ENCODE results near the gene TMEM9B.
A peak's percentile ranks its signal among the peaks of the same experiment; 100 is the strongest.
"Not testable (repeated sequence)": the region's sequence is repeated elsewhere in the genome, so short reads cannot be mapped to it uniquely, and the experiment has no call there.

TMEM9B gene

DNA sequence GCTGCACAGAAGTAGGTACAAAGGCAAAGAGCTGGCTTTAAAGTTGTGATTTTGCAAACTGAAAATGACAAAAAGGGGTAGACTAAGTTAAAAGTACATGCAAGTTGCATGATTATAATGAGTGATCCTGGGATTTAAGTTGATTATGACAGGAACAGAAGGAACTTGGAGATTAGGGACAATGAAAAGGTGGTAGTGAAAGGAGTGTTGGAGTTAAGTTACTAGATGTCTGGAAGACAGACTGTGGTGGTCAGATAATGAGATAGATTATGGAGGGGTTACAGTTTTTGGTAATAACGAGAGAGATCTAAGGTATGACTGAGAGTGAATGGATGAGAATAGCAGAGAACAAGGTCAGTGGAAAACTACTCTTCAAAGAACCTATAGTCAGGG, 7.7 kb upstream of the TMEM9B start:
- DNase-seq = no peak

DNA sequence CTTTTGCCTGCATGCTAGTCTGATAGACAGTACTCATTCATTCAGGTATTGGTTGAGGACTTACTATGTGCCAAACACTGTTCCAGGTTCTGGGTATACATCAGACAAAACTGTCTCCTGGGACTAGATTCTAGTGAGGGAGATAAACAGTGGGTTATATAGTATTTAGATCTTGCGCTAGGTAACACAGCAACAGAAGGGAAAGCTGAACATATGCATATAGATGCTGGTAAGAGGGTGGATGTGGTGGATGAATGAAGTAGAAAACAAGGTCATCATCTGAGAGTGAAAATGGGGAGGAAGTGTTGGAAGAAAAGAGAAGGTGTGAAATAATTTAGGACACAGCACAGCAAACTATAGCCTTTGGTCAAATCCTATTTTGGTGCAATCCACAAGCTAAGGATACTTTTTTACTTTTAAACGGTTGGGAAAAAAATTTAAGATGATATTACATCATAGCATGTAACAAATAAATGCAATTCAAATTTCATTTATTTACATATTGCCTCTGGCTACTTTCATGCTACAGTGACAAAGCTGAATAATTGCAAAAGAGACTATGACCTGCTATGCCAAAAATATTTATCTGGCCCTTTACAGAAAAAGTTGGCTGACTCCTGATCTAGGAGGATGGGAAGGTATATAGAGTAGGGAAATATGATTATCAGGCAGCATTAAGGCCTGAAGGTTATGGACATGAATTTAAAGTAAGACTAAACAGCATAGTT, 7.1 kb upstream of the TMEM9B start:
- DNase-seq = no peak

DNA sequence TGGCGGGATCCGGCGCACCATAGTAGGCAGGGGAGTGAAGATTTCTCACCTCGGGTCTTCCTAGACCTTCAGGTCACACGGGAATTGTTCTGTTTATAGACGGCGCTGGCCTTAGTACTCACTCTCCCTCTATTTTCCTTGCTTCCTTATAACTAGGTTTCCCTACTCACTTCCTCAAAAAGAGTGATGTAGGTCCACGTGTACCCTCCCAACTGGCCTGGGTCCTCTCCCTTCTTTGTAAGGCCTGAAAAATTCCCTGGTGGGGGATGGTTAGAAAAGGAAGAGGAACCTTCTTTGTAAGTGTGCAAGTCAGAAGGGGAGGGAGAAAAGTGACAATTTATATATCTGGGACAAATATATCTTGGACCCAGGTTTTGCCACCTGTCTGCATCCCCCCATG, 2.9 kb upstream of the TMEM9B start:
- no peak for DNase-seq

DNA sequence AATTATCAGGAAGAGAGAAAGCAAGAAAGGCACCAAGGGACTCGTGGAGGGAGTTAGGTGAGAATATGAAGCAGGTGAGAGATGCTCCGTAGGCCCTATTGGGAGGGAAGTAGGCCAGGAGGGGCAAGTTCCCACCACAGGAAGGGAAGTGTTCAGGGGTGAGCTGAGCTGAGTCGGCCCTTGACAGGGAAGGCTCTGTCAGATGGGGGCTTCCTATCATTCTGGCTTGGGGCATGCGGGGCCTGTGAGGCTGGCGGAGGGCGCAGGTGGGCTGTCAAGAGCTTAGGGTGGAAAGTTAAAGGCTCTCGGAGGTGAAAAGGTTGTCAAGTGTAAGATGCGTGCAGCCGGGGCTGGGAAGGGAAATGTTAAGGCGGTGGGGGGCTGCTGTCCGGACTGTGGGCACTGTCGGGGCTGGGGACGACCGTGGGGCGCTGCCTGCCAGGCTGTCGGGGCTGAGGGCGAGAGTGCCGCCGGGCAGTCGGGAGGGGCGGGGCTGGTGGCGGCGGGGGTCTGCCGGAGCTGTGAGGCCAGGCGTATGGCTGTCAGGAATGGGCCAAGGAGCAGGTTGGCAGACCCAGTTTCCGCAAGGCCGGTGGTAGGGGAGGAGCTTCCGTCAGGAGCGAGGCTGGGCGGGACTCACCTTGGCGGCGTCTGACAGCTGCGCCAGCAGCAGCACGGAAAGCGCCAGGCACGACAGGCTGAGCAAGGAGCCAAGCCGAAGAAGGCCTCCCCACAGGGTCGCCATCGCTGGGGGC, 496 bp downstream of the TMEM9B start:
- peak; percentile 74 for DNase-seq

DNA sequence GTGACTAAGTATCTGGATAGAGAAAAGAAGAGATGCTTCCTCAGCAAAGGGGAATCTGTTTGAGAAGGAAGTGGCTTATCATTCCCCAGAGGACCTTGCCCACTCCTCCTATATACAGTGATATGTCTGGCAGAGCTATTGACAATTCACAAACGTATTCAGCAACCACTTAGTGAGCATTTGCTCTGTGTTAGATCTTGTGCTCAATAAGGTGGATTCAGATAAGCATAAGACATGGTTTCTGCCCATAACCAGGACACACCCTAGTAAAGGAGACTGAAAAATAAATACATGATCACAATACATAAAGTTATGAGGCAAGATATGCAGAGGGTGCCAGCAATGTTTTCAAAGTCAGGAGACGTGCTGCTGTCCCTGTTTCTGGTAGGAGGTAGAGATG, 1.4 kb downstream of the TMEM9B start:
- DNase-seq = no peak

DNA sequence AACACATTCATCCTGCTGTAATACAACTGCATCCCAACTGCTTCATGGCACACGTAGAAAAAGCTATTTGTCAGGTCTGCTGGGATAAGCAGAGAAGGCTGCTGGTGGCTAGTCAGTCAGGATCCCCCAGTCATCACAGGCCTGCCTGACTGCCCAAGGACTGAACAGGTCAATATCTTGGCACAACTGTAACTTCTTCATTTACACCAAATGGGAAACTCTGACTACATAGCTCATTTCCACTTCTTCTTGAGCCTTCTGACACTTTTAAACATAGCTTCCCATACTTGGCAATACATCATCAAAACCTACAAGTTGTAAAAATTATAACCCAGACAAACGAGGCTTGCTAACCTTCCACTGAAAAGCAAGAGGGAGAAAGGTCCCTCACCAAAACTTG, 2.8 kb downstream of the TMEM9B start:
- no peak for DNase-seq

DNA sequence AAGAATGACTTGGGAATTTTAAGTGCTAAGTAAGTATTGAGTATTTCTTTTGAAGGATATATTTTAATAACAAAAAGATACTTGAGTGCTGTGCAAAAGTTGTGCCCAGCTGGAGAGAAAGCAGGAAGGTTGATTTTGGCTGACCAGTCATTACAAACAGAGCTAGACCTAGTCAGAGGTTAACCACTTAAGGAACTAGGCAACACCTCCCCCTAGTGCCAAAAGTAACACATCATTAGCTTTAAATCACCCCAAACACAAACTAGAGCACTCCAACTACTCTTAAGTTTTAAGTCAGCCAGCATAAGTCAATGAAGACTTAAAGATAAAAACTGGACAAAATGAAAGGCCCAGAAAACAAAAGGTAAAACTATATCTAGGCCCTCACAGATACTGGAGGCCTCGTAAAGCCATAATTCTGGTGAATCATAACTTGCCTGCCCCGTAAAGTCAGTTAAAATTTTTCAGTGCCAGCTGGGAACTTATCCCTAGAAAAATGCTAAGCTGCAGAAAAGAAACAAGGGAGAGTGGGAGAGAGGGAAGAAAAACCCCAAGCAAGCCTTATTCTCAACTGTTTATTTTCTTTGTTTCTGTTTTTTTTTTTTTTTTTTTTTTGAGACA, 4.6 kb downstream of the TMEM9B start:
- no peak for DNase-seq

DNA sequence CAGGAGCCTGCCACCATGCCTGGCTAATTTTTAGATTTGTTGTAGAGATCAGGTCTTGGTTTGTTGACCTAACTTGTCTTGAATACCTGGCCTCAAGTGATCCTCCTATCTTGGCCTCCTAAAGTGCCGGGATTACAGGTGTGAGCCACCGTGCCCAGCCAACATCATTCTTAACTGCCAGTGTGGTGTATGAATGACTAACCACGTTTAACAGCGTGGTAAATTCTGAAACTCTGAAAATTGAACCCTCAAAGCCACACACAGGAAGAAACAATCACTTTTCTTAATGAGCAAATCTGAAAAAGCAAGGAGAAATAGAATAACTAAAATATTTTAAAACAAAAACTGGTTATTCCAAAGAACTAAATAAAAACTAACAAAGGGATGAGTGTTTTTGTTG, 7.4 kb downstream of the TMEM9B start:
- no peak for DNase-seq

DNA sequence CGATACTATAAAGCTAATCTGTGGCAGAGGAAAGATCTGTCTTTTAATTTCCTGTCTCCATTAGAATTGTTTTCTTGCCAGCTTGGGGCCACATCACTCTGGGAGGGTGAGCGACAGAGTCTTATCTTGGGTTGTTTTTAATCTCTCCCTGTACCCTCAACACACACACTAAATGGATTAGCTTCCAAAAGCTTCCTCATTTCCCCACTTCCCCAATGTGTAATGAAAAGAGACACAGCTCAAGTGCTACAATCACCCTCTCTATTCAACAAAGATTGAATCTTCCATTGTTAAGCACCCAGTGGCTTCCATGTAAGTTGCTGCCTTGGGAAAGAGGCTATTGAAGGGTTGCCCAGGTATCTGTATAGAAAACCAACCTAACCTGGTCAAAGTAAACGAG, 15.4 kb downstream of the TMEM9B start:
- DNase-seq = no peak

DNA sequence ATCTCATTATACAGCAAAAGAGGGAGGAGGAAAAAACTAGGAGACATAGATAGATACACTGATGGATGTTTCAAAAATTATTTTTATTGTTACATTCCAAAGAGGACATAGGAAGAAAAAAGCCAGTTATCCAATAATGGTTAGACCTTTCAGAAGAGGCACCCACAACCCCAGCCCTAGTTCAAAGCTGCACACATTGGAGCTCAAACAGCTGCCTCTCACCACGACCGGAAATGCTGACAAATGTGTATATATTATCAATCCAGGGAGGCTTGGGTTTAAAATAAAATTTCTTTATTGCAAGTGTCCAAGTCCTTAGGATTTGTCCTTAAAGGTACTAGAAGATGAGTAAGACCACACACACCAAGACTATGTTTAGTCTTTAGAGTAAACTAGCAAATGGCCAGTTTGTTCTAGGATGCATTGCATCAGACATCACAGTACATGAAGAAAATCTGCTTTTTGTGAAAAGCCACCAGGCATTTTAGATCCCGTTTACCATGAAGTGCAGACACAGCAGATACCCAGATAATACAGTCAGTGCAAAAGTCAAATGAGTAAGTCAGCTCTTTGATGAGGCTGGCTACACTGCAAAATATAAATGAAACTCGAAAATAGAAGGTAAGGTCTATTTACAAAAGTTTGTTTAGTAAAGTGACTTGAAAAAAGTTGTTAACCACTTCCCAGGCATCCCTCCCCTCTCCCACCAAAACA, 16.9 kb downstream of the TMEM9B start:
- no peak for DNase-seq

DNA sequence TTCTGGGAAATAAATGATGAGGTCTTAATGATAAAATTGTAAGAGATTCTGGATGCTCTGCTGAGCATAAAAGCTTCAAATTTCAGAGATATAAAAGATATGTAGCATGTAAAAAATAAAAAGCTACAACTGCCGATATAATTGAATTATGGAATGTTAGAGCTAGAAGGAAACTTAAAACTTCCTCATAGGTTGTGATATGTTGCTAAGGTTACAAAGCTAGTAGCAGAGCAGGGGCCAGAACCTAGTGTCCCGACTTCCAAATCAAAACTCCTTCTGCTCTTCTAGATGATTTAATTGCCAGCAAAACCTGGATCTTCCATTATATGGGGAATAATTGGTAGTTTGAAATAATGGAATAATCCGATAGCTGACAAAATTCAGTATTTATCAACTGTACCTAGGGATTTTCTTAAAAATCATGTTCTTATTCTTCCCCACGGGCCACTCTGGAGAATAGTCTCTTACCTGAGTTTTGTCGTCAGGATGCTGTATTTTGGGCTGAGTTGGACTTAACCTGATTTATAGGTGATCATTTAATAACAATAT, 21.6 kb downstream of the TMEM9B start, which contains the start of gene ASCL3:
ASCL3 (minus strand) TSS at position 499 of the 549 bp plus-strand sequence. CDS start 4,855 bp downstream, outside the sequence.
- DNase-seq = no peak

DNA sequence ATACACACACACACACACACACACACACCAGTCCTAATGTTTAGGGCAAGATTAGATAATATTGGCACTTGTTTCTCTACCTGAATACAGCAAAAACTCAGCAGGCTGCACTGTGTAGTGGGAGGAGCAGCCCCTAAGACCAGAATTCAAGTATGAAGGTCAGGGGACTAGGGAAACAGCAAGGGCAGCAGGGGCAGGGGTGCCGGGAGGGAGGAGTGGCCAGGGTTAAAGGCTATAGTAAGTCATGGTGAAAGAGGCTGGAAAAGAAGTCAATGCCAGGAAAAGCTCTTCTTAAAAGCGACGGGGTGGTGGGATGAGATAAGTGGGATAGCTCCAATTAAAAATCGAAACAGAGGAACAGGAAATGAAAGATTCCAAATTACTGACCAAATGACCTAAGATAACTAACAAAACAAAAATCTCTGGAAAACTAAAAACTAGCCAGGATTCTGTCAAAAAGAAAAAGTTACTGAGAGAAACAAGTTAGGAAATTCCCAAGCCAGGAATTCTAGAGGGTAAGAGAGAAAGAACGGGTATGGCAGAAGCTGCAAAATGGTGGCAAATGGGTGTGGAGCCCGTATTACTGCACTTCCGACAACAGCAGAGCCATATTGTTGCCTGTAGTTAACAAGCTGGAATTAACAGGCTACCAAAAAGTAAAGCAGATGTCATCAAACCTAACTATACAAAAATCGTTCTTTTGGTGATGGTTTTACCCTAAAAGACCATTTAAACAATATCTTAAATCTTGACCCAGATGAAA, 22.7 kb downstream of the TMEM9B start:
- DNase-seq = no peak

DNA sequence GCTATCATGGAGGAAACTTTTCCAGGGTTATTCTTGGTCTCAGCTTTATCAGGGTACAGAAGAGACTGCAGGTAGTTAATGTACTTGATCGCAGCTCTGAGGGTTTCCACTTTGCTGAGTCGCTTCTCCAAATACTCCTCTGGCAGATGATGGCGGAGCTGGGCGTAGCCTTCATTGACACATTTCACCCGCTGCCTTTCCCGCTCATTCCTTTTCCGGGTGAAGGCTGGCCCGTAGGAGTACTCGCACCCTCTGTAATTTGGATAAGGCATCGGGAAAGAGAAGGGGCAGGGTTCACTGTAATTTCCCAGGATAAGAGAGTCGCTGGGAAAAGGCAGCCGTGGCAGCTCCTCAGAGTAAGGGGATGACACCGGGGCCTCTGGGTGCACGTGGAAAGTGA, 26.6 kb downstream of the TMEM9B start:
- DNase-seq = no peak

DNA sequence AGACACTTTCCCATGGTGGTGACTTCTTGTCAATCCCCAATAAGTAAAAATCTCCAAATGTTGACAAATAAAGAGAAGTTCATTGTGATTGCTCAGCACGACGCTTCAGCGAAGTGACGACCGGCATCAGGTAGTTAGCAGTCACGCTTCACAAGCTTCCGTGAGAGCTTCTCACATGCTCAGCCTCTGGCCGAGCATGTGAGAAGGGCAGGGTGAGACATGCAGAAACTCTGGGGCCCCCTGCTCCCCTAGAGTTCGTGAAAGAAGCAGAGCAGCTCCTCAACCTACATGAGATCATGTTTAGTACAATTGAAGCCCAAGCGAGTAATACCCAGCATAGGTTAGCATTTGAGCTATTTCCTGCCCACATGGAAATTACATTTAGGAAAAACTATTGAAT, 27.1 kb downstream of the TMEM9B start:
- no peak for DNase-seq

DNA sequence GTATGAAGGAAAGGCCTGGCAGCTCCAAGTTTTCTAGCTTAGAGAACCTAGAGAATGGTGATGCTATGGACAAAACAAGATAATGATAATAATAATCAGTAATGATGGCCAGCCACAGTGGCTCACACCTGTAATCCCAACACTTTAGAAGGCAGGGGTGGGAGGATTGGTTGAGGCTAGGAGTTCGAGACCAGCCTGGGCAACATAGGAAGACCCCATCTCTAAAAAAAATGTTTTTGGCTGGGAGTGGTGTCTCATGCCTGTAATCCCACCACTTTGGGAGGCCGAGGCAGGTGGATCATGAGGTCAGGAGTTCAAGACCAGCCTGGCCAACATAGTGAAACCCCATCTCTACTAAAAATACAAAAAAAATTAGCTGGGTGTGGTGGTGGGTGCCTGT, 28.5 kb downstream of the TMEM9B start:
- DNase-seq = not testable (repeated sequence)

DNA sequence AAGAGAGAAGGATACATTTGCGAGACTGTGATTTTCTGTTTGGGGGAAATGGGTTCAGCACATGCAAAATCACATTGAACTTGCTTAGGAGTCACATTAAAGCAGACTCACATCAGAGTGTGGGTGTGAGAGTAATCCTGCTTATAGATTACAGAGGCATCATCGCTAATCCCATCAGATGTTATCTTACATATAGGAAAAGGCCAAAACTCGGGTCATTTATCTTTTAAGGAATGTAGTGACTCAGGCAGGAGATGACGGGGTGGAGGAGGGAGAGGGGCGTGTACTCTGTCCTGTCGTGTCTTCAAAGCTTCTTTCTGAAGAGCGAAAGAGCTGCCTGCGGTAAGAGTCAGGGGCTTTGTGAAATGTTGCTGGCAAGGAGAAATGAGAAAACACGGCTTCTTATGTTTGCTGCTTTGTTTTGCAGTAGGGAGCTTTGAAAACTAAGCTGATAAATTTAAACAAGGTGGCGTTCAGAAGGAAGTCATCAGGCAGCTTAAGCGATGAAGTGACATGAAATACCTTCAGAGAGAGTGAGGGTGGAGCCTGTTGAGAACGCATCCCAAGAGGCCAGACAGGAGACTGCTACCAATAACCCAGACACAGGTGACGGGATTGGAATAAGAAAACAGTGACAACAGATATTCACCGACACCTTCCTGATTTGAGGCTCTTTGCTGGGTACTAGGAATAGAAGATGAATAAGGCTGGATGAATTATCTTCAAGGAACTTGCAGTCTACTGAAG, 29.3 kb downstream of the TMEM9B start:
- DNase-seq = no peak

DNA sequence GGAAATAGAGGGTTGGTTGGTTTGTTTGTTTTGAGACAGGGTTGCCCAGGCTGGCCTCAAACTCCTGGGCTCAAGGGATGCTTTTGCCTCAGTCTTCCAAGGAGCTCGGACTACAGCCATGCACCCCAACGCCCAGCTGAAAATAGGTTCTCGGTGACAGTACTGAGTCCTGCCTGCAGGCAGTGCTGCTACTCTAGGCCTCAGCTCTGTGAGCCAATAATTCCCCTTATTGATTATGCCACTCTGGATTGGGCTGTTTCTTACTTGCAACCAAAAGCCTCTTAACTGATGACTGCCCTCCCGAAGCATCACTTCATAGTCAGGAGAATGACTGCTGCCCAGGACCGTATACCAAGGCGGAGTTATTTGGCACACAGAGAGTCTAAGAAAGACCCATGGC, 30.3 kb downstream of the TMEM9B start:
- no peak for DNase-seq

DNA sequence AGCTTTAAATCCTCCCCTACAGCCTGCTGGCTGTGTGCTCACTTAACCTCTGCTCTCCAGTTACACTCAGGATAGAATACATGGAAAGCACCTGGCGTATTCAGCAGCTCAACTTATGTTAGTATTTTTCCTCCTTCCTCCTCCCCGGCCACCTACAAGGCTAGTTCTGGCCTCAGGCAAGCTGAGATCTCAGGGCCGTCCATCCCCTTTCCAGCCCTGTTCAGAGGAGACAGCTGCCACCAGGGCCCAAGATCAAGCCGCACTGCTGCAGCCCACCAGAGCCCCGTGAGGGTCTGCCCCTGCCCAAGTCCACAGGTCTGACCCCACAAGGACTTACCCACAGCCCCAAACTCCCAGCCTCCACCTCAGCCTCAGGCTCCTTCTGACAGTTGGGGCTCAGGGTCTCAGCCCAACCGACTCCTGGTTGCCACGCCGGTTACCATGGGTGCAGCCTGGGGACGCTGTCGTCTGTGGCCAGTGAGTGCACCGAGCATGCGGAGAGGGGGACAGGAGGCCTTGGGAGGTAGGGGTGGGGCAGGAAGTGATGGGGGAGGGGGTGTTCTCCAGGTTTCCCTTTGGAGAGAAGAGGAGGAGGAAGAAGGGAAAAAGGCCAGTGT, 31.6 kb downstream of the TMEM9B start, which contains the start of gene C11orf16:
C11orf16 (minus strand) TSS at position 384 of the 617 bp plus-strand sequence. CDS start 639 bp downstream, outside the sequence.
- DNase-seq = no peak

DNA sequence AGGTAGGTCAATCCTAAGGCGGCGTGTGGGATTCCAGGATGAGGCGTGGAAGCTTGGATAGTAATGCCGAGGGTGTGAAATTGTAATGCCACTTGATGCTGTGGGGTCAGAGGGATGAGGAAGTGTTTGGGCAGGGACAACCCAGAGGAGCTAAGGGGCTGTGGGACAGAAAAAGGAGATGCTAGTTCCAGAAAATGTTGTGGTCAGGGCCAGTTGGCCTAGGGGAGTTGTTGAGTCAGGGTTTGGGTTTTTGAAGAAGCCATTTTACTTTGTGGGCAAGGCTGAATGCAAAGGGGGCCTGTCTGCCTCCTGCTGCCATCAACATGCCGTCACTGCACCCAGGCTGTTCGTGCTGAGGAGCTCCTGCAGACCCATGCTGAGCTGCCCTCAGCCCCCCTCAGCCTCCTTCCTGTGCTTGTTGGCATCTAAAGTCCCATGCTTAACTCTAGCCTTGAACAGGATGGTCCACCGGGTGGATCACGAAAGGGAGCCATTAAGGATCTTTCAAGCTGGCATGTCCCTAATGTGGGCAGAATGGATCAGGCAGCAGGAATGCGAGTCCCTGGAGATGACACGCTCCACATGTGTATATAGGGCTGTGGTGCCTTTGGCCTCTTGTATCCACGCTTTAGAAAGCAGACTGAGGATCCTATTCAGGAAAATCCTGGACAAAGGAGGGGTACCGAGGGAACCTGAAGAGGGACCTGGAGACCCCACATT, 33.6 kb downstream of the TMEM9B start:
- DNase-seq = no peak

DNA sequence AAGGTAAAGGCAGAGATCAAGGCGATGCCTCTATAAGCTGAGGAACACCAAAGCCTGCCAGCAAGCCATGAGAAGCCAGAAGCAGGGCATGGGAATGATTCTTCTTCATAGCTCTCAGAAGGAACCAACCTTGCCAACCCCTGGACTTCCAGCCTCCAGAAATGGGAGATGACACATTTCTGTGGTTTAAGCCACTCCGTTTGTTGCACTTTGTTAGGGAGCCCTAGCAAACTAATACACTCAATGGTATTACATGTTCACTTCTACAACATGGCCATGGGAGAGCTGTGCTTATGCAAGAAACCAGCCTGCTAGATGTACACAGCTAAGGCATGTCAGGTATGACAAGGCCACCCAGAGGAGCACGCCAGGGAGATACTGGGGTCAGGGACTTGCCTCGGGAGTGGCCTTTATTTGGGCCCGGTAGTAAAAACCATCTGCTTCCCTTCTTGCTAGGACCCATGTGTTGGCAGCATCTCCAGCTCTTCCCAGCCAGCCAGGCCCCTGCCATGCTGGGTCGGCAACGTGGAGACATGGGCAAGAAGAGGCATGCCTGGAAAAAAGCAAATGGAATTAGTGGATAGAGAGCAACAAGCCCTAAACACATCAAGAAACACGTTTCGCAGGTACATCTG, 35.1 kb downstream of the TMEM9B start:
- no peak for DNase-seq

Measured in cortex of kidney (tissue), 1 donor.